ENCODE results near the gene GPC6.

DNA sequence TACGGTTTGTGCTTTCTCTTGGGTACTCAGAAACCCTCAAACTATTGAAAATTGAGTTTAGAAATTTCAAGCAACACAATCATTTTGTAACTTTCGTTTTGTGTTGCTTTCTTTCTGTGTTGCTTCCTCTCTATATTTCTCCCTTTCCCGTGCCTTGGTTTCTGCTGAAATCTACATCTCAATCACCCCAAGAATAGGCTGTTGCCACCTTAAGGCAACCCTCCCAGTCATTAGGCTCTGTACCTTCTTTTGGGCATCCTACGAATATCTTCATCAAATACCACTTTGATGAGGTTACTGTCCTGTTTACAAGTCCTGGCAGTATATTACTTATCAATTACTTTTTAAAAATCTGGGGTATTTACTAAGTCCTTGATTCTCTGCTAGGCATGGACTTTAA lies 621.6 kb downstream of the GPC6 start:
- TF ChIP-seq CTCF (IDR thresholded peaks at IDR 0.05; ENCODE audit: low read depth, low read length) (no peak), EZH2phosphoT487 (IDR thresholded peaks at IDR 0.05; ENCODE audit: low read depth) (no peak)
